PFSK-1 (cell line): ENCODE data around the gene IGFBPL1.

Source experiments
- FOXP2 ChIP-seq: optimal IDR thresholded peaks from 2 replicates; pipeline ENCODE3; 2011; ENCODE audit warnings: borderline replicate concordance, control low read depth, inconsistent platforms; ENCODE audit not compliant: insufficient read depth; ENCODE audit errors: extremely low read length, extremely low read depth
- POLR2AphosphoS5 ChIP-seq: IDR thresholded peaks from 2 replicates; pipeline ENCODE4 v1.6.1; 2012; ENCODE audit warnings: low read depth, mild to moderate bottlenecking, control low read depth, low read length, moderate library complexity
- REST ChIP-seq, 2 experiments: IDR thresholded peaks; 2 replicates each; pipeline versions ENCODE4 v1.6.1 to v1.8.0; 2011 to 2012; ENCODE audit warnings: low read depth in 2 of 2, low read length in 2 of 2, control low read depth in 1 of 2, inconsistent platforms in 1 of 2, mild to moderate bottlenecking in 1 of 2, moderate library complexity in 1 of 2; ENCODE audit not compliant: insufficient read depth in 1 of 2
- SIN3A ChIP-seq: IDR thresholded peaks from 2 replicates; pipeline ENCODE4 v1.6.1; 2012; ENCODE audit warnings: mild to moderate bottlenecking, low read length, moderate library complexity, borderline replicate concordance; ENCODE audit not compliant: insufficient read depth
- TAF1 ChIP-seq: IDR thresholded peaks from 2 replicates; pipeline ENCODE4 v1.6.1; 2012; ENCODE audit warnings: low read length, control low read depth, borderline replicate concordance; ENCODE audit not compliant: insufficient read depth

IGFBPL1 gene

GRCh38 chr9:38447703-38448102, 23.4 kb upstream of the IGFBPL1 start:
- TF ChIP-seq TAF1 (no peak), SIN3A (no peak), POLR2AphosphoS5 (no peak), REST (IDR thresholded peaks at IDR 0.05; ENCODE audit: insufficient read depth in 1 of 2, low read depth in 2 of 2, low read length in 2 of 2) (no peak), FOXP2 (no peak)

DNA sequence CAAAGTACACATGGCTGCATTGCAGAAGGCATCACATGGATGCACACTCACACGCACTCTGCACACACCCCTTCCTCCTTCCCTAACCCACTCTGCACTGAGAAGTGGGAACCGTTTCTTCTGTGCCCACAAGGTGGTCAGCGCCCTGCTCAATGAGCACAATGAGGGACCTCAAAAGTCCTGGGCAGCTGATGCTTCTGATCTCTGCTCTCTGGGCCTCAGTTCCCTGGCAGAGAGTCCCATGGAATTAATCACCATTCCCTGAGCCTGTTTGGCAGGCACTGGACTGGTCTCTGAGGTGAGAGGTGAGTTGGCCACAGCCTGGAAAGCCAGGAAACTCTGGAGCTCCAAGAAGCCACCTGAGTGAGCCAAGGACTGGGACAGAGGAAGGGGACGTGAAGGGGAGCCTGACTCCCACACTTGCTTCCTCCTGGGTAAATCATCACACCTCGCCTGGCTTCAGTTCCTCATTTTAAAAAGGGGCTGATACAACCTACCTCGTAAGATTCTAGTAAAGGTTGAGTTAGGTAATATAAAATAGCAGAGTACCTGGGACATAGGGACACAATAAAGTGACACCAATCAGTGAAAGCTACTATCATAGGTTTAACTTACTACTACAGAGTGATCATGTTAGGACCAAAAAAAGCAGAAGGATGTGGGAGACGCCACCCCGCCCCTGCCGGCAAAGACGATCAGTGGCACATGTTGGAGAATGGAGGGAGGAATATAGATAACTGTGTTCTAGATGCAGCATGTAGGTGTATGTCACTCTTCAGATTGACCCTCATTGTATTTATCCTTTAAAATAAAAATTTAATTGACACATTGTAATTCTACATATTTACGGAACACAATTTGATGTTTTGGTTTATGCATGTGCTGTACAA, 21.1 kb upstream of the IGFBPL1 start:
- TF ChIP-seq POLR2AphosphoS5, result no peak
- no peak for TF ChIP-seq TAF1
- TF ChIP-seq REST (IDR thresholded peaks at IDR 0.05; ENCODE audit: insufficient read depth in 1 of 2, low read depth in 2 of 2, low read length in 2 of 2), result no peak
- no peak for TF ChIP-seq SIN3A
- TF ChIP-seq FOXP2, result no peak

DNA sequence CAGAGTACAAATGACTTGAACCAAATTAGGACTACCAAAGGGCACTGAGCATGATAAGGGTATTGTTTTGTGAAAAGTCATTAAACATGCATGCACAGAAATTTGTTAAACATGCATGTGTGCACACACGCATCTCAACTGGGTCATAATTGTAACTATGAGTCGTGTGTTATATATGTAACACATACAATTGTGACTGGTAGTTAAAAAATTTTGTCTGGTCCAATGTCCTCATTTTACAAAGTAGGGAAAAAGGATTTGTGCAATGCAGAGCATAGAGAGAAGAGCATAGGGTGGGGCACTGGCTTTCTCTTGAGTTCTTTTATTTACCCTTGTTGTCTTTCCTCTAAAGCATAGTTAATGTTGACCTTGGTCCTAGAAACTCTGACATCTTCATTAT, 19.3 kb upstream of the IGFBPL1 start:
- no peak for TF ChIP-seq TAF1
- no peak for TF ChIP-seq SIN3A
- no peak for TF ChIP-seq REST (IDR thresholded peaks at IDR 0.05; ENCODE audit: insufficient read depth in 1 of 2, low read depth in 2 of 2, low read length in 2 of 2)
- TF ChIP-seq POLR2AphosphoS5, result no peak
- no peak for TF ChIP-seq FOXP2

GRCh38 chr9:38443181-38443580, 18.9 kb upstream of the IGFBPL1 start:
- TF ChIP-seq REST (IDR thresholded peaks at IDR 0.05; ENCODE audit: insufficient read depth in 1 of 2, low read depth in 2 of 2, low read length in 2 of 2) (no peak), POLR2AphosphoS5 (no peak), FOXP2 (no peak), TAF1 (no peak), SIN3A (no peak)
